ENCODE results near the gene PPP1R7. TPM values are rescaled to one million over a fixed set of nuclear protein-coding genes. Genes with fewer than 3 reads are reported as not detected.

The PPP1R7 gene
- polyA plus RNA-seq, 3 donors, result 43.4 to 71.8 (median 56.7) TPM

GRCh38 chr2:241199897-241200821, 49.9 kb downstream of the PPP1R7 start:
- H3K27ac ChIP-seq (ENCODE audit: low read depth, low read length), result no peak overlapping the region
- 66 to 83% (median 72%) methylated on average over 42 of the region's 42 CpGs for WGBS, 3 donors

- 54 to 90% (median 56%) methylated on average over 21 of the region's 21 CpGs for WGBS, 3 donors
- no peak overlapping the region for H3K27ac ChIP-seq (ENCODE audit: low read depth, low read length)
These were observed 50.6 kb downstream of the PPP1R7 start for GRCh38 chr2:241200822-241201395.

DNA sequence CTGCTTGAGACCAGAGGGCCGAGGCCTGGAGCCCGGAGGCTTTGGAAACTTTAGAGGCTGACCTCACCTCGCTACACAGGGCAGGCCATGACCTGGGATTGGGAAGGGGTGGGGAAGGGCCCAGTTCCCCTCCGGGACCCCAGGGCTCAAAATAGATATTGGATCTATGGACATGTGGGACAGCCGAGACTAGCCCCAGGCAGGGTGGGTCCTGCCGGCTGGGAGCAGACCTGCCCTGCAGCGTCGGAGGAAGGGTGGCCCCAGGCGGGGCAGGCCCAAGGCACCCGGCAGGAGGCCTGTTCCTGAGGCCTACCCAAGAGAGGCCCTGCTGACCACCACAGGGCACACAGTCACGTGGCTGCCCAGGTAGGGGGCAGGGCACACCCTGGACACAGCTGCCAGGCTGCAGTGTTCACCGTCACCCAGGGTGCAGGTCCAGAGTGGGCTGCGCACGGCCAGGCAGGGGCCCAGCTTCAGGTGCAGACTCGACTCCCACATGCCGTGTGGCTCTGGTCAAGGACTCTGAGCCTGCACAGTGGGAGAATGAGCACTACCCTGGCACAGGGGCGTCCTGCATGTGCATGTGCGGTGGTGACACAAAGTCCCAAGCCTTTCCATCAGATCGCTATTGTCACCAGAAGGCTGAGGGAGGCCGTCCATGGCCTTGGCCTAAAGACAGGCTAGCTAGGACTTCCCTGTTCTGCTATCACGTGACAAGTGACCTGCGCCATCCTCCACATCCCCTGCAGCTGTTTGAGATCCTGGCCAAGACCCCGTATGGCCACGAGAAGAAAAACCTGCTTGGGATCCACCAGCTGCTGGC, 51.4 kb downstream of the PPP1R7 start:
- WGBS, 3 donors, result 79 to 88% (median 80%) methylated on average over 24 of the region's 24 CpGs
- H3K27ac ChIP-seq (ENCODE audit: low read depth, low read length), result no peak overlapping the region

- no peak overlapping the region for H3K27ac ChIP-seq (ENCODE audit: low read depth, low read length)
- WGBS, 3 donors, result 86 to 90% (median 87%) methylated on average over 15 of the region's 15 CpGs
These were observed 52.0 kb downstream of the PPP1R7 start for GRCh38 chr2:241202268-241202585.

DNA sequence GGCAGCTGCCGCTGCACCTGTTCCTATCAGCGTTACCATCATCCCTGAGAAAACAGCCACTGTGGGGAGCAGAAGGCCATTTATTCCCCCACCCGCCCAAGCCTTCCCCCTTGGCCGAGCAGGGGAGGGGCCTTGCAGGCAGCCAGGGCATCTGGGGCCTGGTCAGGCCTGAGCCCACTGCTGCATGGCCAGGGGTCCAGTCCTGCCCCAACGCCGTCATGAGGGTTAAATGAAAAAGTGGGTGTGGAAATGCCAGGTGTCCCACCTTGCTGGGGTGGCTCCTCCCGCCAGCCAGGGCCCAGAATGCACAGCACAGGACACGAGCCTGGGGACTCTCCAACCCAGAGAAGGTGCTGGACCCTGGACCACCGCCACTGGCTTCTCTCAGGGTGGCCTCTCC, 52.4 kb downstream of the PPP1R7 start:
- H3K27ac ChIP-seq (ENCODE audit: low read depth, low read length), result no peak overlapping the region
- 91 to 96% (median 91%) methylated on average over 7 to 9 of the region's 9 CpGs for WGBS, 3 donors

- WGBS, 3 donors, result 92 to 96% (median 96%) methylated on average over 27 of the region's 27 CpGs
- H3K27ac ChIP-seq (ENCODE audit: low read depth, low read length), result no peak overlapping the region
These were observed 53.1 kb downstream of the PPP1R7 start for GRCh38 chr2:241203218-241204009.

DNA sequence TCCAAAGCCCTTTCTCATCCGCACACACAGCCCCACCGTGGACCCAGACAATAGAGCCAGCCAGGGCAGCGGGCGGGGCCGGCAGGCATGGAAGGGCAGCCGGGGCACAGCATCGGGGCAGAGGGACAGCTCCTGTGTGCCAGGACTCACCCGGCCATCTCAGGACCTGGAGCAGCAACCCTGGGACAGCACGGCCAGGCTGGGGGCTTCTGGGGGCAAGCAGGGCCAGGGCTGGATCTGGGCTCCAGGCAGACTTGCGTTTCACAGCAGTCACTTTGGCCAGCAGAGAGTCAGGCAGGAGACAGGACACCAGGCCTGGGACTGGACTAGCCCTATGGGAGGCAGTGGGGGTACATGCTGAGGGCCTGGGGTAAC, 53.7 kb downstream of the PPP1R7 start:
- no peak overlapping the region for H3K27ac ChIP-seq (ENCODE audit: low read depth, low read length)
- 87 to 92% (median 88%) methylated on average over 10 of the region's 10 CpGs for WGBS, 3 donors

DNA sequence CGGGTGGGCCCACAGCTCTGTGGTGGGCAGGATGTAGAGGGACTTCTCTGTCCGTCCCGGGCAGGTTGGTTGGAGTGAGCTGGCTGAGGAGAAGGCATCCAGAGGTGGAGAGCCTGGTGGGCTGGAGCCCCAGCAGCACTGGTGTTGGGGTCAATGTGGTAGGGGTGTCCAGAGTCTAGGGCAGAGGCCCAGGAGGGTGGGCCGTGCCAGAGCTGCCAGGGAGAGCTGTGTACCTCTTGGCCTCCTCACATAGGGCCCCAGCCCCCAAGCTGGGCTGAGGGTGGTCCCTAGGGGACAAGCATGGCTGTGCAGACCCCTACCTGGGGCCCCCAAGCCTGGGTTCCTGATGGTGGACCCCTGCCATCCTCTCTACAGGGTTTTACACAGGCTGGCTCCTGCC, 54.2 kb downstream of the PPP1R7 start:
- 63 to 83% (median 77%) methylated on average over 2 to 4 of the region's 4 CpGs for WGBS, 3 donors

GRCh38 chr2:241205086-241205485, 54.8 kb downstream of the PPP1R7 start:
- 90 to 98% (median 94%) methylated on average over 3 of the region's 3 CpGs for WGBS, 3 donors
- no peak overlapping the region for H3K27ac ChIP-seq (ENCODE audit: low read depth, low read length)

More for the DNA sequence above, 54.2 kb downstream of the PPP1R7 start:
- no peak overlapping the region for H3K27ac ChIP-seq (ENCODE audit: low read depth, low read length)

GRCh38 chr2:241207151-241207550, 56.9 kb downstream of the PPP1R7 start:
- H3K27ac ChIP-seq (ENCODE audit: low read depth, low read length), result no peak overlapping the region
- WGBS, 3 donors, result 60 to 88% (median 75%) methylated on average over 1 of the region's 1 CpG

- no peak overlapping the region for H3K27ac ChIP-seq (ENCODE audit: low read depth, low read length)
- WGBS, 3 donors, result 68 to 77% (median 77%) methylated on average over 6 of the region's 6 CpGs
These were observed 57.4 kb downstream of the PPP1R7 start for GRCh38 chr2:241207641-241208040.

GRCh38 chr2:241208058-241208457, 57.8 kb downstream of the PPP1R7 start:
- 62 to 76% (median 70%) methylated on average over 6 of the region's 6 CpGs for WGBS, 3 donors
- no peak overlapping the region for H3K27ac ChIP-seq (ENCODE audit: low read depth, low read length)

DNA sequence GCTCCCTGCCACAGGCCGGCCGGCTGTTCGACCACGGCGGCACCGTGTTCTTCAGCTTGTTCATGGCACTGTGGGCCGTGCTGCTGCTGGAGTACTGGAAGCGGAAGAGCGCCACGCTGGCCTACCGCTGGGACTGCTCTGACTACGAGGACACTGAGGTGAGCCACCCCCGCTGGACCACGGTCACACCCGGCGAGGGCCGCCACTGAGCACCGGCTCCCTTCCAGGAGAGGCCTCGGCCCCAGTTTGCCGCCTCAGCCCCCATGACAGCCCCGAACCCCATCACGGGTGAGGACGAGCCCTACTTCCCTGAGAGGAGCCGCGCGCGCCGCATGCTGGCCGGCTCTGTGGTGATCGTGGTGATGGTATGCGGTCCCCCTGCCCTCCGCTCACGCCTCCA, 59.0 kb downstream of the PPP1R7 start:
- 83 to 91% (median 85%) methylated on average over 33 of the region's 33 CpGs for WGBS, 3 donors
- no peak overlapping the region for H3K27ac ChIP-seq (ENCODE audit: low read depth, low read length)

GRCh38 chr2:241211276-241211675, 61.0 kb downstream of the PPP1R7 start:
- no peak overlapping the region for H3K27ac ChIP-seq (ENCODE audit: low read depth, low read length)
- 15 to 51% (median 28%) methylated on average over 2 of the region's 2 CpGs for WGBS, 3 donors

GRCh38 chr2:241213041-241213440, 62.8 kb downstream of the PPP1R7 start:
- 78 to 86% (median 83%) methylated on average over 13 of the region's 13 CpGs for WGBS, 3 donors
- no peak overlapping the region for H3K27ac ChIP-seq (ENCODE audit: low read depth, low read length)

GRCh38 chr2:241213567-241213966, 63.3 kb downstream of the PPP1R7 start:
- WGBS, 3 donors, result 61 to 76% (median 67%) methylated on average over 7 of the region's 7 CpGs
- H3K27ac ChIP-seq (ENCODE audit: low read depth, low read length), result no peak overlapping the region

GRCh38 chr2:241214209-241214608, 63.9 kb downstream of the PPP1R7 start:
- WGBS, 3 donors, result 52 to 64% (median 63%) methylated on average over 10 of the region's 10 CpGs

DNA sequence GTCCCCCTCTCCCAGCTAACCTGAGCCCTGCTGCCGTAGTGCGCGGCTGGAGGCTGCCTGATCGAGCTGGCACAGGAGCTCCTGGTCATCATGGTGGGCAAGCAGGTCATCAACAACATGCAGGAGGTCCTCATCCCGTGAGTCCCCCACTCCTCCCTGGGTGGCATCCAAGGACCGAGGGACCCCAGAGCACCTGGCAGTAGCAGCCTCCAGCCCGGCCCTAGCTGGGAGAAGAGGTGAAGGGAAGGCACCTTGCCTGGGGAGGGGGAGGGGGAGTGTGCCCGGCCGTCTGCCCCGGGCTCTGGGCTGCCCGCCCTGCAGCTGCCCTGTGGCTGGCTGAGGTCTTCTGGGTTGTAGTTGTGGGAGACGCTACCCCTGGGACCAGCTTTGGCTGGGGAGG, 64.5 kb downstream of the PPP1R7 start:
- 77 to 84% (median 81%) methylated on average over 12 of the region's 12 CpGs for WGBS, 3 donors
- H3K27ac ChIP-seq (ENCODE audit: low read depth, low read length), result no peak overlapping the region

More at GRCh38 chr2:241214209-241214608, 63.9 kb downstream of the PPP1R7 start:
- no peak overlapping the region for H3K27ac ChIP-seq (ENCODE audit: low read depth, low read length)
